GM19193 (cell line): ENCODE measurements around the gene CTTNBP2.

Experiments used
- POLR2A ChIP-seq: IDR thresholded peaks from 4 replicates; pipeline ENCODE4 v1.6.1; 2011; ENCODE audit not compliant: insufficient read depth, insufficient read length; ENCODE audit errors: extremely low read depth

Gene CTTNBP2

GRCh38 chr7:117818232-117818631, 55.0 kb downstream of the CTTNBP2 start:
- no peak for TF ChIP-seq POLR2A

GRCh38 chr7:117816727-117817126, 56.5 kb downstream of the CTTNBP2 start:
- no peak for TF ChIP-seq POLR2A

GRCh38 chr7:117811696-117812095, 61.5 kb downstream of the CTTNBP2 start:
- no peak for TF ChIP-seq POLR2A

- TF ChIP-seq POLR2A = no peak
Measured at GRCh38 chr7:117810642-117811512, 62.4 kb downstream of the CTTNBP2 start.

GRCh38 chr7:117809958-117810357, 63.3 kb downstream of the CTTNBP2 start:
- no peak for TF ChIP-seq POLR2A

- TF ChIP-seq POLR2A = no peak
Measured at GRCh38 chr7:117808910-117809705, 64.1 kb downstream of the CTTNBP2 start.

- no peak for TF ChIP-seq POLR2A
Measured at GRCh38 chr7:117808341-117808757, 64.9 kb downstream of the CTTNBP2 start.

- TF ChIP-seq POLR2A = no peak
Measured at GRCh38 chr7:117807676-117808075, 65.6 kb downstream of the CTTNBP2 start.

- no peak for TF ChIP-seq POLR2A
Measured at GRCh38 chr7:117806011-117806410, 67.2 kb downstream of the CTTNBP2 start.

GRCh38 chr7:117805241-117805640, 68.0 kb downstream of the CTTNBP2 start:
- TF ChIP-seq POLR2A = no peak

- no peak for TF ChIP-seq POLR2A
Measured at GRCh38 chr7:117803476-117803875, 69.8 kb downstream of the CTTNBP2 start.

GRCh38 chr7:117802660-117803059, 70.6 kb downstream of the CTTNBP2 start:
- no peak for TF ChIP-seq POLR2A

- TF ChIP-seq POLR2A = no peak
Measured at GRCh38 chr7:117800841-117801240, 72.4 kb downstream of the CTTNBP2 start.

GRCh38 chr7:117800406-117800805, 72.8 kb downstream of the CTTNBP2 start:
- TF ChIP-seq POLR2A = no peak

GRCh38 chr7:117796889-117797288, 76.4 kb downstream of the CTTNBP2 start:
- TF ChIP-seq POLR2A = no peak

- no peak for TF ChIP-seq POLR2A
Measured at GRCh38 chr7:117793976-117794375, 79.3 kb downstream of the CTTNBP2 start.

GRCh38 chr7:117793521-117793920, 79.7 kb downstream of the CTTNBP2 start:
- no peak for TF ChIP-seq POLR2A
